Naive thymus-derived CD8-positive, alpha-beta T cell (primary cell): ENCODE data around the gene SLC9A5. TPM values are rescaled to one million over a fixed set of nuclear protein-coding genes. Genes with fewer than 3 reads are reported as not detected.
A peak's percentile ranks its signal among the peaks of the same experiment; 100 is the strongest.

Experiments
- ATAC-seq, 2 donors: fragments of 150-1000 bp; cut with Tn5 transposase in 1 of 2; sonication (Bioruptor Pico), chemical (Tn5 transposase) in 1 of 2; 1 replicate in 1 of 2; 2 replicates in 1 of 2; pipeline ENCODE4 v1.10.0; 2021; ENCODE audit warnings: mild to moderate bottlenecking in 2 of 2, moderate library complexity in 2 of 2
- POLR2A ChIA-PET: fragments of 350-600 bp; sonication (Branson Sonifier 250); formaldehyde crosslinking; loops from one replicate; lab custom pipeline; 2021; ENCODE audit warnings: antibody characterized with exemption; lab: Charles Lee
- DNase-seq, 10 donors: peaks; one replicate each; pipeline versions ENCODE4 v3.0.0 to v3.0.0-alpha.2; 2020 to 2022
- H3K27ac Mint-ChIP-seq, 10 donors: one replicate each; pipeline ENCODE4 v1.8.0; 2020 to 2022; ENCODE audit warnings: mild to moderate bottlenecking in 10 of 10, mixed read lengths in 10 of 10, moderate library complexity in 4 of 10, inconsistent platforms in 1 of 10
- H3K27me3 Mint-ChIP-seq, 5 donors: one replicate each; pipeline ENCODE4 v1.8.0; 2021 to 2022; ENCODE audit warnings: mixed read lengths in 5 of 5
- H3K36me3 Mint-ChIP-seq, 3 donors: one replicate each; pipeline ENCODE4 v1.8.0; 2020 to 2022; ENCODE audit warnings: mixed read lengths in 3 of 3, mild to moderate bottlenecking in 2 of 3, inconsistent platforms in 1 of 3
- H3K4me1 Mint-ChIP-seq, 4 donors: one replicate each; pipeline ENCODE4 v1.8.0; 2021 to 2022; ENCODE audit warnings: mixed read lengths in 4 of 4
- H3K4me3 Mint-ChIP-seq, 10 donors: one replicate each; pipeline ENCODE4 v1.8.0; 2020 to 2022; ENCODE audit warnings: mild to moderate bottlenecking in 10 of 10, mixed read lengths in 10 of 10, moderate library complexity in 6 of 10, inconsistent platforms in 1 of 10
- H3K9me3 Mint-ChIP-seq, 9 donors: one replicate each; pipeline ENCODE4 v1.8.0; 2020 to 2022; ENCODE audit warnings: mixed read lengths in 9 of 9, mild to moderate bottlenecking in 3 of 9, inconsistent platforms in 1 of 9, moderate library complexity in 1 of 9
- microRNA-seq: library from miRNA; unstranded; fragments of <30 nt; microRNA quantifications from one replicate; pipeline ENCODE4 v1.2.0, GENCODE V29; 2022; ENCODE audit warnings: borderline microRNAs expressed
- polyA plus RNA-seq, 3 donors: library from polyadenylated mRNA; unstranded; fragments of 300-500 nt; fragmentation: Illumina TruSeq; gene quantifications; one replicate each; pipeline ENCODE4 v1.2.3, GENCODE V29; 2021
- total RNA-seq, 8 experiments: library from RNA in 2 of 8; stranded (reverse) in 2 of 8; gene quantifications; one replicate each; pipeline ENCODE4 v1.2.3 and lab custom pipeline; 2021 to 2026

Gene SLC9A5
- total and polyA plus RNA-seq, 5 experiments from 2014 or later, result 0.04 to 2.7 (median 0.20) TPM

GRCh38 chr16:67317853-67318252, 69.1 kb downstream of the SLC9A5 start:
- Mint-ChIP-seq H3K27me3 (peaks cover 17 to 27% (median 22%) of the 10 kb centered on the region in 5 donors), H3K27ac (no peak overlapping the region), H3K4me1 (no peaks in the 10 kb centered on the region), H3K36me3 (no peaks in the 10 kb centered on the region), H3K9me3 (no peaks in the 10 kb centered on the region), H3K4me3 (no peak overlapping the region)
- ATAC-seq (no peak), DNase-seq (no peak)
- POLR2A ChIA-PET, result no interaction called here

Small RNA genes within 50 kb of the gene (microRNA-seq; reads per million reads assigned to microRNA genes)
- gene MIR328, result 136 reads per million, percentile 68 among the genes with 10 or more reads in this experiment

Other genes with a start within 250 kb of the SLC9A5 start
- gene CBFB, start 219.8 kb upstream of the SLC9A5 start, total RNA-seq, result 10 to 100 TPM; 91.4 to 95.0 TPM
- 10 to 100 TPM; 61.2 to 79.8 (median 73.5) TPM for gene CBFB, start 219.8 kb upstream of the SLC9A5 start, polyA plus RNA-seq
- 10 to 100 TPM; 21.4 to 23.3 TPM for gene PHAF1, start 139.0 kb upstream of the SLC9A5 start, total RNA-seq
- 10 to 100 TPM in 1 of 3 donors, 1 to 10 TPM in 2; 6.9 to 10.9 (median 6.9) TPM for gene PHAF1, start 139.0 kb upstream of the SLC9A5 start, polyA plus RNA-seq
- gene B3GNT9, start 98.0 kb upstream of the SLC9A5 start, total RNA-seq, result 1 to 10 TPM; 1.5 to 1.8 TPM
- 1 to 10 TPM in 1 of 3 donors, under 1 TPM in 2; 0.19 to 1.1 (median 0.28) TPM for gene B3GNT9, start 98.0 kb upstream of the SLC9A5 start, polyA plus RNA-seq
- gene TRADD, start 89.1 kb upstream of the SLC9A5 start, total RNA-seq, result 10 to 100 TPM; 41.0 to 43.4 TPM
- 10 to 100 TPM; 44.9 to 49.1 (median 48.2) TPM for gene TRADD, start 89.1 kb upstream of the SLC9A5 start, polyA plus RNA-seq
- gene FBXL8, start 89.0 kb upstream of the SLC9A5 start, total RNA-seq, result 10 to 100 TPM in 1 of 2 experiments, 1 to 10 TPM in 1; 9.0 to 10.9 TPM
- 1 to 10 TPM; 1.8 to 2.8 (median 2.5) TPM for gene FBXL8, start 89.0 kb upstream of the SLC9A5 start, polyA plus RNA-seq
- 10 to 100 TPM in 1 of 2 experiments, 1 to 10 TPM in 1; 9.7 to 14.8 TPM for gene HSF4, start 84.2 kb upstream of the SLC9A5 start, total RNA-seq
- not detected for gene HSF4, start 84.2 kb upstream of the SLC9A5 start, polyA plus RNA-seq
- gene NOL3, start 78.4 kb upstream of the SLC9A5 start, total RNA-seq, result 1 to 10 TPM in 1 of 2 experiments, under 1 TPM in 1; 0.70 to 1.6 TPM
- gene NOL3, start 78.4 kb upstream of the SLC9A5 start, polyA plus RNA-seq, result not detected
- gene MATCAP1, start 65.0 kb upstream of the SLC9A5 start, total RNA-seq, result 1 to 10 TPM; 4.2 to 7.5 TPM
- under 1 TPM; 0.28 to 0.98 (median 0.75) TPM for gene MATCAP1, start 65.0 kb upstream of the SLC9A5 start, polyA plus RNA-seq
- not detected for gene EXOC3L1, start 58.8 kb upstream of the SLC9A5 start, total RNA-seq
- under 1 TPM; 0.20 to 0.32 (median 0.31) TPM for gene EXOC3L1, start 58.8 kb upstream of the SLC9A5 start, polyA plus RNA-seq
- gene E2F4, start 56.8 kb upstream of the SLC9A5 start, total RNA-seq, result 10 to 100 TPM; 86.3 to 87.1 TPM
- 10 to 100 TPM; 40.7 to 67.8 (median 63.4) TPM for gene E2F4, start 56.8 kb upstream of the SLC9A5 start, polyA plus RNA-seq
- gene ELMO3, start 49.8 kb upstream of the SLC9A5 start, total RNA-seq, result 1 to 10 TPM; 5.0 to 5.6 TPM
- not detected for gene ELMO3, start 49.8 kb upstream of the SLC9A5 start, polyA plus RNA-seq
- gene TMEM208, start 21.8 kb upstream of the SLC9A5 start, total RNA-seq, result 10 to 100 TPM; 40.0 to 40.2 TPM
- gene TMEM208, start 21.8 kb upstream of the SLC9A5 start, polyA plus RNA-seq, result 10 to 100 TPM; 65.3 to 88.4 (median 76.4) TPM
- gene FHOD1, start 1.5 kb upstream of the SLC9A5 start, total RNA-seq, result 10 to 100 TPM; 34.5 to 47.3 TPM
- 1 to 10 TPM; 1.6 to 3.0 (median 2.3) TPM for gene FHOD1, start 1.5 kb upstream of the SLC9A5 start, polyA plus RNA-seq
- 10 to 100 TPM; 39.1 to 41.0 TPM for gene PLEKHG4, start 30.6 kb downstream of the SLC9A5 start, total RNA-seq
- 10 to 100 TPM in 1 of 3 donors, 1 to 10 TPM in 2; 7.9 to 11.7 (median 8.3) TPM for gene PLEKHG4, start 30.6 kb downstream of the SLC9A5 start, polyA plus RNA-seq
- not detected for gene KCTD19, start 77.8 kb downstream of the SLC9A5 start, total RNA-seq
- under 1 TPM in 1 of 3 donors, not detected in 2; 0.03 TPM for gene KCTD19, start 77.8 kb downstream of the SLC9A5 start, polyA plus RNA-seq
- under 1 TPM in 1 of 2 experiments, not detected in 1; 0.49 TPM for gene LRRC36, start 77.8 kb downstream of the SLC9A5 start, total RNA-seq
- gene LRRC36, start 77.8 kb downstream of the SLC9A5 start, polyA plus RNA-seq, result not detected
- gene TPPP3, start 144.5 kb downstream of the SLC9A5 start, total RNA-seq, result not detected
- not detected for gene TPPP3, start 144.5 kb downstream of the SLC9A5 start, polyA plus RNA-seq
- gene ZDHHC1, start 167.5 kb downstream of the SLC9A5 start, total RNA-seq, result under 1 TPM in 1 of 2 experiments, not detected in 1; 0.52 TPM
- under 1 TPM; 0.18 to 0.28 (median 0.27) TPM for gene ZDHHC1, start 167.5 kb downstream of the SLC9A5 start, polyA plus RNA-seq
- gene HSD11B2, start 182.1 kb downstream of the SLC9A5 start, total RNA-seq, result not detected
- not detected for gene HSD11B2, start 182.1 kb downstream of the SLC9A5 start, polyA plus RNA-seq
- gene ATP6V0D1, start 232.2 kb downstream of the SLC9A5 start, total RNA-seq, result 10 to 100 TPM; 33.3 to 35.1 TPM
- 10 to 100 TPM; 74.7 to 89.6 (median 77.5) TPM for gene ATP6V0D1, start 232.2 kb downstream of the SLC9A5 start, polyA plus RNA-seq
- gene AGRP, start 234.6 kb downstream of the SLC9A5 start, total RNA-seq, result not detected
- gene AGRP, start 234.6 kb downstream of the SLC9A5 start, polyA plus RNA-seq, result not detected